ENCODE results near the gene ITGA4. TPM values are rescaled to one million over a fixed set of nuclear protein-coding genes. Genes with fewer than 3 reads are reported as not detected.

ITGA4 gene
- total RNA-seq, 2 donors from 2014 or later, result 4.1 to 6.7 TPM

DNA sequence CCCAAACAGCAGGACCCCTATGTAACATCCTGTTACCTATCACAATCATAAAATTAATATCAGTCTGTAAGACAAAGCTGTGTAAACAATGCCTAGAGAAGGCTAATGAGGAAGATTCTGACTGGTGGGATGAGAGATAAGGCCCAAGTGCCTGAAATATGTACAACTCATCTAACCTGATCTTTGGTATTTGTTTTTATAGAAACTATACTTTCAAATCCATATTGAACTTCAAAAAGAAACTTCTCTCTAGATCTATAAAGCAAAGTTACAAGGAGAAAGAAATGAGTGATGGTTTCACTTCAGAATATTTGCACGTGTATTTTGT, 36.1 kb upstream of the ITGA4 start:
- DNase-seq, result no peak
- H3K27ac ChIP-seq, result no peak overlapping the region
- H3K36me3 ChIP-seq, result no peaks in the 10 kb centered on the region
- intact Hi-C loops (cut with DNase I), result no loop called here
- H3K27me3 ChIP-seq, result no peaks in the 10 kb centered on the region
- H3K9me3 ChIP-seq, result no peaks in the 10 kb centered on the region
- H3K4me1 ChIP-seq, result no peaks in the 10 kb centered on the region
- TF ChIP-seq, protein P1, sequence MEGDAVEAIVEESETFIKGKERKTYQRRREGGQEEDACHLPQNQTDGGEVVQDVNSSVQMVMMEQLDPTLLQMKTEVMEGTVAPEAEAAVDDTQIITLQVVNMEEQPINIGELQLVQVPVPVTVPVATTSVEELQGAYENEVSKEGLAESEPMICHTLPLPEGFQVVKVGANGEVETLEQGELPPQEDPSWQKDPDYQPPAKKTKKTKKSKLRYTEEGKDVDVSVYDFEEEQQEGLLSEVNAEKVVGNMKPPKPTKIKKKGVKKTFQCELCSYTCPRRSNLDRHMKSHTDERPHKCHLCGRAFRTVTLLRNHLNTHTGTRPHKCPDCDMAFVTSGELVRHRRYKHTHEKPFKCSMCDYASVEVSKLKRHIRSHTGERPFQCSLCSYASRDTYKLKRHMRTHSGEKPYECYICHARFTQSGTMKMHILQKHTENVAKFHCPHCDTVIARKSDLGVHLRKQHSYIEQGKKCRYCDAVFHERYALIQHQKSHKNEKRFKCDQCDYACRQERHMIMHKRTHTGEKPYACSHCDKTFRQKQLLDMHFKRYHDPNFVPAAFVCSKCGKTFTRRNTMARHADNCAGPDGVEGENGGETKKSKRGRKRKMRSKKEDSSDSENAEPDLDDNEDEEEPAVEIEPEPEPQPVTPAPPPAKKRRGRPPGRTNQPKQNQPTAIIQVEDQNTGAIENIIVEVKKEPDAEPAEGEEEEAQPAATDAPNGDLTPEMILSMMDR (IDR thresholded peaks at IDR 0.05), result no peak
- H3K9ac ChIP-seq (ENCODE audit: low read depth in 2 of 2, low read length in 2 of 2), result no peak overlapping the region
- no peak overlapping the region for H3K4me3 ChIP-seq

DNA sequence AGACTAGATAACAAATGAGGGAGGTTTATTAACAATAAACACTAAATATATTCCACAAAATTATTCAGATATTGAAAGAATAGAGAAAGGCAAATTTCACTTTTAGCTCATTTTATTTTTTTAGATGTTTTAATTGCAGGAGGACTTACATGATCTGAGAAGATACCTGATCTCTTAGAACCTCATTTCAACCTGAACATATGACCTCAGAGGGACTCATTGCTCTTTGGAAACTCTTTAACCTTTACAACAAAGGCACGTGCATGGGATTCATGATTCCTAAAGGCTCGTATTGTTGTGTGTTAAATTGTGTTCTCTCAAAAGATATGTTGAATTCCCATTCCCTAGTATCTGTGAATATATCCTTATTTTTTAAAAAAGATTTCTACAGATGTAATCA, 35.7 kb upstream of the ITGA4 start:
- intact Hi-C loops (cut with DNase I), result no loop called here
- H3K4me1 ChIP-seq, result no peaks in the 10 kb centered on the region
- no peaks in the 10 kb centered on the region for H3K27me3 ChIP-seq
- DNase-seq, result no peak
- H3K9me3 ChIP-seq, result no peaks in the 10 kb centered on the region
- H3K9ac ChIP-seq (ENCODE audit: low read depth in 2 of 2, low read length in 2 of 2), result no peak overlapping the region
- H3K4me3 ChIP-seq, result no peak overlapping the region
- no peaks in the 10 kb centered on the region for H3K36me3 ChIP-seq
- TF ChIP-seq, protein P1 (IDR thresholded peaks at IDR 0.05), result no peak
- H3K27ac ChIP-seq, result no peak overlapping the region

DNA sequence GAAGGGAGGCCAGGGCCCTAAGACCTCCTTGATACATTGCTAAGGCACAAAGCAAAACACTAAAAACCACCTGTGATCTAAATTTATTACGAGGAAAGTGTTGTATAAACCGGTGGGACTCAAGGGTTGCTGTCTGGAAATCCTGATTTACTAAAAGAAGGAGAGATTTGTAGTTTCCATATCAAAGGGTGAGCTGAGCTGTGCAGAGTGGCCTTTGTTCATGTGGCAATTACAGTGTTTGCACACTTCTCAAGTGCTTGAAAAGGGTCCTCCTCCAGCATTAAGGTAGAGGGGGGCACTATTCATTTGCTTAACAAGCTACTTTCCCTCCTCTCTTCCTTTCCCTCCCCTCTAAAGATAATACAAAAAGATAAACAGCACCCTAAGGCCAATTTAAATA, 30.5 kb upstream of the ITGA4 start:
- no peak for DNase-seq
- intact Hi-C loops (cut with DNase I), result no loop called here
- TF ChIP-seq, protein P1 (IDR thresholded peaks at IDR 0.05), result no peak

DNA sequence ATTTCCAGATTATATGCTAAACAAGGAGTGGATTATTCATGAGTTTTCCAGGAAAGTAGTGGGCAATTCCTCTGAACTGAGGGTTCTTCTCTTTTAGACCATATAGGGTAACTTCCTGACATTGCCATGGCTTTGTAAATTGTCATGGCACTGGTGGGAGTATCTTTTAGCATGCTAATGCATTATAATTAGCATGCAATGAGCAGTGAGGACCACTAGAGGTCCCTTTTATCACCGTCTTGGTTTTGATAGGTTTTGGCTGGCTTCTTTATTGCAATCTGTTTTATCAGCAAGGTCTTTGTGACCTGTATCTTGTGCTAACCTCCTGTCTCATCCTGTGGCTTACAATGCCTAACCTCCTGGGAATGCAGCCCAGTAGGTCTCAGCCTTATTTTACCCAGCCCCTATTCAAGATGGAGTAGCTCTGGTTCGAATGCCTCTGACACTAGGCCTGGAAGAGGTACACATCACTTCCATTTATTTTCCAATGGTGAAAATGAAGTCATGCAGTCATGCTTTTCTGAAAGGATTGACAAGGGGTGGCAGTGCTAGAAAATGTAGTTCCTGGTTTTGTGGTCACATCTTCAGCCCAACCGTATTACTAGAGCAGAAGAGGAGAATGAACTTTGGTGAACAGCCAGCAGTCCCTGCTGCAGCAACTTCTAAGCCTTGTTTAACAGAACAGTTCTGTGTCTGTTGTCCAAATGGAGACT, 26.6 kb upstream of the ITGA4 start:
- TF ChIP-seq, protein P1 (IDR thresholded peaks at IDR 0.05), result peak; percentile 36
- Histone ChIP-seq H3K4me3 (no peak overlapping the region), H3K4me1 (no peaks in the 10 kb centered on the region), H3K27me3 (no peaks in the 10 kb centered on the region), H3K27ac (no peak overlapping the region), H3K36me3 (no peaks in the 10 kb centered on the region), H3K9me3 (no peaks in the 10 kb centered on the region), H3K9ac (ENCODE audit: low read depth in 2 of 2, low read length in 2 of 2) (no peak overlapping the region)
- intact Hi-C loops (cut with DNase I), result no loop called here
- DNase-seq, result no peak

More for the DNA sequence above, 30.5 kb upstream of the ITGA4 start:
- H3K27ac ChIP-seq, result no peak overlapping the region
- H3K9ac ChIP-seq (ENCODE audit: low read depth in 2 of 2, low read length in 2 of 2), result no peak overlapping the region
- no peaks in the 10 kb centered on the region for H3K9me3 ChIP-seq
- no peaks in the 10 kb centered on the region for H3K27me3 ChIP-seq
- H3K36me3 ChIP-seq, result no peaks in the 10 kb centered on the region
- no peak overlapping the region for H3K4me3 ChIP-seq
- no peaks in the 10 kb centered on the region for H3K4me1 ChIP-seq

DNA sequence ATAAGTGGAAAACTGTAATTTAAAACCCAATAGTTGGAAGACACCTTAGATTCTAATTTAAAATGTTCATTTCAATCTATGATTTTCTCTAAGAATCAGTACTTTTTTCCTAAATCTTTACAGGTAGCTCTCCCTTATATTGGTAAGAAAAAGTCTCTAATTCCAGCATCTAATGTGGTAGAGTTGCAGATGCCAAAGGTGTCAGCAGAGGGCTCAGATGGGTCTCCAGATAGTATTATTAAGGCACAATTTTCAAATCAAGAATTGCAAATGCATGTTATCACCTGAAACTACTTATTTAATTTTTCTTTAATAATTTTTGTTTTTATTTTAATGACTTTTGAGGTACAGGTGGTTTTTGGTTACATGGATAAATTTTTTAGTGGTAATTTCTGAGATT, 25.5 kb upstream of the ITGA4 start:
- Histone ChIP-seq H3K4me3 (no peak overlapping the region), H3K36me3 (no peaks in the 10 kb centered on the region), H3K9ac (ENCODE audit: low read depth in 2 of 2, low read length in 2 of 2) (no peak overlapping the region), H3K27me3 (no peaks in the 10 kb centered on the region), H3K4me1 (no peaks in the 10 kb centered on the region), H3K9me3 (no peaks in the 10 kb centered on the region), H3K27ac (no peak overlapping the region)
- DNase-seq, result no peak
- TF ChIP-seq, protein P1 (IDR thresholded peaks at IDR 0.05), result no peak
- intact Hi-C loops (cut with DNase I), result no loop called here
